ENCODE measurements around the gene SHE. TPM values are rescaled to one million over a fixed set of nuclear protein-coding genes. Genes with fewer than 3 reads are reported as not detected.

SHE gene
- total and polyA plus RNA-seq, 8 donors = 17.7 to 25.3 (median 21.2) TPM

DNA sequence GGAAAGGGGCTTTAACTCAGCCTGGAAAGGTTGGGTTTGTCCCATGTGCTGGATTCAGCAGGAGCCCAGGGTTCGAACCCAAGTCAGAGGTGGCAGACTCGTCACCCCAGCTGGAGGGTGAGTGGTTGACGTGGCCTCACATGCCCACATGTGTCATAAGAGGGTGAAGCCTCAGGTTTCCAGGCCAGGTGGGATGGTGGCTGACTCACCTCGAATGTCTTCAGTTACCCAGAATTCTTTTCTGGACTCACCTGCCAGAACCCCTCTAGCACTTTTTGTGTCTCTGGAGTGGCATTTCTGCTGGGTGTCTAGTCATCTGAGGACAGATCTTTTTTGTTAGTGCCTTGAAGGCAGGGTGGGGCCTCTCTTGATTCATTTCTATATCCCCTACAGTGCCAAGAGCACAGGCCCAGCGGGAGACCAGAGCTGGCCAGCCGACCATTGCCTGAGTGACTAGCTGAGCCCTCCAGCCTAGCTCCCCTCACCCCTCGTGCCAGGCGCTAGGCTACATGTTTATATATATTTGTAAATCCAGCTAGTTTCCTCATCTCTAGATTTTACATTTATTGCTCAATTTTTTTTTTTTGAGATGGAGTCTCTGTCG lies 68.9 kb downstream of the SHE start:
- H3K36me3 ChIP-seq = peaks cover 0 to 69% of the 10 kb centered on the region in 2 donors
- no peaks in the 10 kb centered on the region for H3K27me3 ChIP-seq
- no peak for TF ChIP-seq CTCF (IDR thresholded peaks at IDR 0.05)
- H3K4me3 ChIP-seq = no peak overlapping the region
- ATAC-seq (peak; percentile 31), DNase-seq (peak in 1 of 4 donors; percentile 62)
- no peaks in the 10 kb centered on the region for H3K9me3 ChIP-seq
- H3K27ac ChIP-seq = peak overlapping the region; percentile 45 to 81
- intact Hi-C loops (cut with DNase I) = no loop called here
- peaks cover 16 to 67% of the 10 kb centered on the region in 2 donors for H3K4me1 ChIP-seq

DNA sequence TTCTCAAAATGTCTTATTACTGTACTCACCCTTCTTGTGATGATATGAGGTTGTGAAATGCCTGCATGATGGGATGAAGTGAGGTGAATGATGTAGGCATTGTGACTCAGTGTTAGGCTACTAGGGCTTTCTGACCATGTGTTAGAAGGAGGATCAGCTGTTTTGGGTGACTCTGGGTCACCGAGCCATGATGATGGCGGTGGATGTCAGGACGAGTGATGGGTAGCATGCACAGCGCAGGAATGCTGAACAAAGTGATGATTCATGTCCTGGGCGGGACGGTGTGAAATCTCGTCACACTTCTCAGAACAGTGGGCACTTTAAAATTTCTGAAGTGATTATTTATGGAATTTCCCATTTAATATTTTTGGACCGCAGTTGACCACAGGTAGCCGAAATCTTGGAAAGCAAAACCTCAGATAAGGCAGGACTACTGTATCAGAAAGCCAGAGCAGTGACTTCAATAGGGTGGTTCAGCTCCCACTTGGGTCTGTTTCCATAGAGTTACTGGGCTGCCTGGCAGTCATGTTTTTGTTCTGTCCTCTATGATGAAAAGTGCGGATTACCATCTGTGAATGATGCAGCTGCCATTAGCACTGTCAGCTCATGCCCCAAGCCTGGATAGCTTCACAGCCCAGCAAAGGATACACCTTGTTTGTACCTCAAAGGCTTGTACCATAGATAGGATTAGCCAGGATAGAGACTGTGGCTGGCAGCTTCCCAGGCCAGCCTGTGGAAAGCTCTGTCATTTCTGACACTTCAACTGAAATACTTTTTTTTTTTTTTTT lies 70.4 kb downstream of the SHE start:
- peaks cover 29 to 81% of the 10 kb centered on the region in 2 donors for H3K4me1 ChIP-seq
- H3K27me3 ChIP-seq = no peaks in the 10 kb centered on the region
- H3K9me3 ChIP-seq = no peaks in the 10 kb centered on the region
- H3K27ac ChIP-seq = peak overlapping the region; percentile 45 to 81
- no peak overlapping the region for H3K4me3 ChIP-seq
- peaks cover 0 to 54% of the 10 kb centered on the region in 2 donors for H3K36me3 ChIP-seq
- TF ChIP-seq CTCF (IDR thresholded peaks at IDR 0.05) = no peak
- intact Hi-C loops (cut with DNase I) = no loop called here
- ATAC-seq = peak; percentile 16
- DNase-seq = no peak

DNA sequence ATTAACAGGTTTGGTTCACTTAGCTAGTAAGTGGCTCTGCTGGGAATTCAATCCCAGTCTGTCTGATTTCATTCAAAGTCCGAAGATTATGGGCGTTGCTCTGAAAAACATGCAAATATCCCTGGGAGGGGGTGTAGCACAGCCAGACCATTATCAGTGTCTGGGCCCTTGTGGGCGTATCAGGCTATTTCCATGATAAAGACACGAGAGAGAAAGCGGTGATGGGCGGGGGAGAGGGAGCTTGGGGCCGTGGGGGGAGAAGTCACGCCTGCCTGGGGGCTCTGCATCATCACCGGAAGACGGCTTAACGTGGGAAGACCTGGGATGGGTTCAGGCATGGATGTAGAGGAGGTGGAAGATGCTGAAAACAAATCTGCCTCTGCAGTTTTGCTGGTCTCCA lies 71.3 kb downstream of the SHE start:
- intact Hi-C loops (cut with DNase I) = no loop called here
- Histone ChIP-seq H3K9me3 (no peaks in the 10 kb centered on the region), H3K36me3 (peaks cover 0 to 45% of the 10 kb centered on the region in 2 donors), H3K27me3 (no peaks in the 10 kb centered on the region), H3K4me3 (no peak overlapping the region), H3K27ac (peak overlapping the region in 1 of 2 donors; percentile 45), H3K4me1 (peaks cover 34 to 86% of the 10 kb centered on the region in 2 donors)
- peak in 1 of 2 donors; percentile 4 for TF ChIP-seq CTCF (IDR thresholded peaks at IDR 0.05)
- DNase-seq (no peak), ATAC-seq (no peak)

GRCh38 chr1:154429841-154430611 lies 72.2 kb downstream of the SHE start:
- ATAC-seq (no peak), DNase-seq (no peak)
- intact Hi-C loops (cut with DNase I) = no loop called here
- no peak overlapping the region for H3K27ac ChIP-seq
- H3K9me3 ChIP-seq = no peaks in the 10 kb centered on the region
- no peak overlapping the region for H3K4me3 ChIP-seq
- peaks cover 0 to 37% of the 10 kb centered on the region in 2 donors for H3K36me3 ChIP-seq
- peaks cover 34 to 93% of the 10 kb centered on the region in 2 donors for H3K4me1 ChIP-seq
- no peaks in the 10 kb centered on the region for H3K27me3 ChIP-seq
- no peak for TF ChIP-seq CTCF (IDR thresholded peaks at IDR 0.05)

Other genes with a start within 250 kb of the SHE start
- 10 to 100 TPM; 71.6 to 82.6 TPM for gene HAX1, start 229.8 kb downstream of the SHE start, total RNA-seq
- 10 to 100 TPM; 68.6 to 80.5 (median 79.1) TPM for gene HAX1, start 229.8 kb downstream of the SHE start, polyA plus RNA-seq (ENCODE audit: insufficient read length in 6 of 6)
- gene AQP10, start 181.3 kb downstream of the SHE start, total RNA-seq = under 1 TPM; 0.20 to 0.34 TPM
- under 1 TPM; 0.13 to 0.31 (median 0.23) TPM for gene AQP10, start 181.3 kb downstream of the SHE start, polyA plus RNA-seq (ENCODE audit: insufficient read length in 6 of 6)
- 10 to 100 TPM; 35.2 to 36.6 TPM for gene ATP8B2, start 176.9 kb downstream of the SHE start, total RNA-seq
- 10 to 100 TPM; 32.9 to 41.9 (median 36.9) TPM for gene ATP8B2, start 176.9 kb downstream of the SHE start, polyA plus RNA-seq (ENCODE audit: insufficient read length in 6 of 6)
- 10 to 100 TPM; 45.0 to 65.3 TPM for gene IL6R, start 97.1 kb downstream of the SHE start, total RNA-seq
- gene IL6R, start 97.1 kb downstream of the SHE start, polyA plus RNA-seq (ENCODE audit: insufficient read length in 6 of 6) = 1 to 10 TPM; 4.5 to 8.2 (median 5.4) TPM
- 1 to 10 TPM; 3.8 to 5.0 TPM for gene TDRD10, start 193 bp downstream of the SHE start, total RNA-seq
- 1 to 10 TPM; 3.1 to 3.7 (median 3.4) TPM for gene TDRD10, start 193 bp downstream of the SHE start, polyA plus RNA-seq (ENCODE audit: insufficient read length in 6 of 6)
- 10 to 100 TPM; 87.0 to 90.8 TPM for gene UBE2Q1, start 56.2 kb upstream of the SHE start, total RNA-seq
- gene UBE2Q1, start 56.2 kb upstream of the SHE start, polyA plus RNA-seq (ENCODE audit: insufficient read length in 6 of 6) = 100 to 1,000 TPM in 5 of 6 donors, 10 to 100 TPM in 1; 95.3 to 104 (median 101) TPM
- gene CHRNB2, start 65.4 kb upstream of the SHE start, total RNA-seq = under 1 TPM in 1 of 2 donors, not detected in 1; 0.09 TPM
- gene CHRNB2, start 65.4 kb upstream of the SHE start, polyA plus RNA-seq (ENCODE audit: insufficient read length in 6 of 6) = 1 to 10 TPM in 2 of 6 donors, under 1 TPM in 4; 0.27 to 1.8 (median 0.59) TPM
- 100 to 1,000 TPM; 168 to 197 TPM for gene ADAR, start 105.8 kb upstream of the SHE start, total RNA-seq
- 100 to 1,000 TPM; 136 to 154 (median 148) TPM for gene ADAR, start 105.8 kb upstream of the SHE start, polyA plus RNA-seq (ENCODE audit: insufficient read length in 6 of 6)